ENCODE data around the gene DOCK2.
A peak's percentile ranks its signal among the peaks of the same experiment; 100 is the strongest.

Gene DOCK2

GRCh38 chr5:169874621-169875020 is 237.5 kb downstream of the DOCK2 start:
- peak; percentile 36 to 37 for DNase-seq

DNA sequence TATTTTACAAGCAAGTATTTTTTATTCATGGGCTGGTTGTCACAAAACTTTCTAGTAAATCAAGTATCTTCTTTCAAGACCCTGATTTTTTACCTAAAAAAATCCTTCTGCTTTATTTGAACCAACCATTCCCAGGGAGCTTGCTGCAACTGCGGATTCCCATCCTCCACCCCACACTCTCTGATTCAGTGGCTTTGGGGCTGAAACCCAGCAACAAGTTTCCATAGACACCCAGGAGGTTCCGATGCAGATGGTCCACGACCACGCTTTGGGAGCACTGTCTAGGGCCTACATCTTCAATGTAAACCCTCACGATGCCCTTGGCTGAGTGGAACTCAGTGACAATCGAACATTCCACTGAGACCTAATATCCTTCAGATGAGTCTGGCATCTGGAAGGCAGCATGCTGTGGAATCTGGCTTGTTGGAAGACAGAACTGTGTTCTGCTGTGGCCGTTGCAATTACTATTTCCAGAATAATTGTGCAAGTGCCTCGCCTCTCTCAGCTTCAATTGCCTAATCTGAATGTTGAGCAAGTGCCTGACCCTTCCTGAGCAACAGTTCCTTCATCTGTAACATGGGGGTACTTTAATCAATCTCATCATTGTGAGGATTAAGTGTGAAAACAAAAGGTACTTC is 238.1 kb downstream of the DOCK2 start:
- peak; percentile 79 to 83 for DNase-seq

DNA sequence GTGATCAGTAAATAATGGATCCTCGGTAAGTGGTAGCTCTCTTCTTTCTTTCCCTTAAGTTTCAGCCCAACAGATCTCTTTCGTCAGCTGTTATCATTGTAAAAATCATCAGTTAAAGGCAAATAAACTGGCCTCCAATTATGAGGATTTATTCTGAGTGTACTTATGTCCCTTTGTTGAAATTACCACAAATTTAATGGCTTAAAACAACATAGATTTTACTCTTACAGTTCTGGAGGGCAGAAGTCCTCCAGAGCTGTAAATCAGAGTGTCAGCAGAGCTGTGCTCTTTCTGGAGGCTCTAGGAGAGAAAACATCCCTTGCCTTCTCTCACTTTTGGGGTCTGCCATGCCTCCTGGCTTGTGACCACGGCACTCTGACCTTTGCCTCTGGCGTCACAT is 238.7 kb downstream of the DOCK2 start:
- DNase-seq: no peak

- no peak for DNase-seq
Measured at GRCh38 chr5:169876386-169876785, 239.3 kb downstream of the DOCK2 start.

GRCh38 chr5:169880012-169880663 is 243.1 kb downstream of the DOCK2 start:
- DNase-seq: no peak

- no peak for DNase-seq
Measured at GRCh38 chr5:169880785-169881184, 243.7 kb downstream of the DOCK2 start.

DNA sequence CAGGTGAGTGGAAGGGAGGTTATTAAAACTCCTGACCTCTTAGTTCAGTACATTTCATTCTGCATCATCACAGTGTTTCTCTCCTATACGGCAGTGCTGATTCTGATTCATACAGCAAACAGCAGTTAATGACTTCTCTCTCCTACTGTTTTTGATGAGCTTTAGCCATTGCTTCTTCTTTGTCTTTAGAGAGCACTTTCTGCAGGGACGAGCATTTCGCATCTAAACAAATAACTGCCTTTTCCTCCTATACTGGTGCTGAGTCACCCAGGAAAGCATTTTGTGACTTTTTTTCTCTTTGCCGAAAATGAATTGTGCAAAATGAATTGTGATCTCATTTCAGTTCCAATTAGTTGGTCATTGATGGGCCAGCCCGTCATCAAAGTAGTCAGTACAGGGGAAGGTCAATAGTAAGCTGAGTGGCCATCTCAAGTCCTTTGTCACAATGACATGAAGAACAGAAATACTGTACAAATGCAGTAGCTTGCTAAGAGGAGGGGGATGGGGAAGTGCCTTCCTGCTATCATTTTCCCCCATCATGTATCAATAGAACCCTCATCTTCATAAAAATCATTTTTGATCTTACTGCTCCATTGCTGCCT is 244.7 kb downstream of the DOCK2 start:
- no peak for DNase-seq

GRCh38 chr5:169886033-169886432 is 249.0 kb downstream of the DOCK2 start:
- no peak for DNase-seq

GRCh38 chr5:169886677-169887076 is 249.6 kb downstream of the DOCK2 start:
- no peak for DNase-seq

DNA sequence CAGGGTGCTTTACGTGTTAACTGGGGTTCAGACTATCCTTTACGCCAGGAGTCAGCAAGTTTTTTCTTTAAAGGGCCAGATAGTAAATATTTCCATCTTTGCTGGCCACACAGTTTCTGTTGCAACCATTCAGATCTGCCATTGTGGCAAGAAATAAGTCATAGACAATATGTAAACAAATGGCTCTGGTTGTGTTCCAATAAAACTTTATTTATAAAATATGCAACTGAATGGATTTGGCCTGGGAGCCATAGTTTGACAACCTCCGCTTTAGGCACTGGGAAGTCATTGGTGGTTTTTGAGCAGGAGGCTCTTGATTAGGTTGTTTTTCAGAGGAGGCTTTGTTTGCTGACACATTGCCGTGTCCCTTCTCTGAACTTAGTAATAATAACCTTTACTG is 252.5 kb downstream of the DOCK2 start:
- DNase-seq: no peak

DNA sequence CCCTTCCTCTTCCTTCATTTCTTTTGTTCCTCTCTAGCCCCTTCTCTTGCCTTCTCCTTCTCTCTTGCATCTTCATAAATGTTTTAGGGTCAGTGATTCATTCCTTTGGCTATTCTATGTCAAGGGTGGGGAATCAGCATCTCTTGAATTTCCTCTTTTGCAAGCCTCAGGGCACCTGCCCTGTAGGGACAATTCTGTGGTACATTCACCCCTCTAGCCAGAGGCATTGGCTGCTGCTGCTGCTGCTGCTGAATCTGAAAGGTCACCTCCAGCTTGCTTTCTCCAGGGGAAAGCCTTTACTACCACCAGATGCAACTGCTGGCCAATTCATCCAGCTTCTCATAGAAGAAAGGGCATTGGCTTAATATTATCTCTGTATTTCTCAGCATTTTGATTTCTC is 255.9 kb downstream of the DOCK2 start:
- DNase-seq: no peak

DNA sequence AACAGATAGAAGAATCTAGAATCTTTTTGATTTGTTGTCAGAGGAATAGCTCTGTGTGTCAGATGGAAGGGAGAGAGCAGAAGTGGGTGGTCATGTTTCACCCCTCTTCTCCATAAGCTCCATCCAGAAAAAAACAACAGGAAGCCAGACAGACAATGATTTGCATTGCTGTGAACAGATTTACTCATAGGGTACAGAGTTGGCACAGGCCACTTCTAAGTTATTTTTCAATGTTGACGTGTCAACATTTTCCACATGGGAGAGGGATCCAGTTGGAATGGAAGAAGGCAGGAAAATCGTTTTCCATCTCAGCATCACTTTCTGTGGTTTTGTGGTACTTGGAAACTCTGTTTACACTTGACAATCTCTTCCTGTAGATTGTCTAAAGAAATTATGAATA is 256.5 kb downstream of the DOCK2 start:
- DNase-seq: no peak

GRCh38 chr5:169895926-169896325 is 258.9 kb downstream of the DOCK2 start:
- no peak for DNase-seq

DNA sequence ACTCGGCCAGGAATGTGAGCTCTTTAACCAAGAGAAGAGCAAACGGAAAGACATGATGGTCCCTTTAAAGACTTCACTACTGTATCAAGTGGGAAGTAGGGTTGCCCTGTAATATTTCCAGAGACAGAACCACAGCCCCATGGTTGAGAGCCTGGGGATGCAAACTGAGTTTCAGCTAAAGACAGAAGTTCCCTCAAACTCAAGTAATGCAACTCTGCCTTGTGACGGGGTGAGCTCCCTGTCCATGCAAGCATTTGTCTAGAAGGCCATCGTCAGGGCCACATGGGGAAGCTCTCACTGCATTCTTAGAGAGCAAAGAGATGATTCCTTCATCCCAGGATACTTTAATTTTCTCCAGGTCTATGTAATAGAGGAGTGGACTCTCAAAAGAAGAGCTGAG is 260.4 kb downstream of the DOCK2 start:
- DNase-seq: no peak

DNA sequence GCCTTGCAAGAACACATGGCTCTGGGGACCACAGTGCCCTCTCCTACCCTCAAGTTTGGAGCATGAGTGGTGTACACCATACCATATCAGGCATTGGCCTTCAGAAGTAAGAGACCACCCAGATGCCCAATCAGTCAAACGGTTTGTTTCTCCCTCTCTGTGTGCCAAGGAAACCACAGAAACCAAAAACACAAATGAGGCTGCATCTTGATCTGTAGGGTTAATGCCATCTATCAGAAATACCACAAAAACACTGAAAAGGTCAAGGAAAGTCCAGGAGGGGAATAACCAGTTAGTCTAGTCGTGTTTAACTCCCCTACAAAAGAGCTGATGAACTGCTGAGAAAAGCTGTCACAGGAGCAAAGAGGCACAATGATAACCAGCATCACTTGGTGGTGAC is 264.8 kb downstream of the DOCK2 start:
- DNase-seq: no peak

DNA sequence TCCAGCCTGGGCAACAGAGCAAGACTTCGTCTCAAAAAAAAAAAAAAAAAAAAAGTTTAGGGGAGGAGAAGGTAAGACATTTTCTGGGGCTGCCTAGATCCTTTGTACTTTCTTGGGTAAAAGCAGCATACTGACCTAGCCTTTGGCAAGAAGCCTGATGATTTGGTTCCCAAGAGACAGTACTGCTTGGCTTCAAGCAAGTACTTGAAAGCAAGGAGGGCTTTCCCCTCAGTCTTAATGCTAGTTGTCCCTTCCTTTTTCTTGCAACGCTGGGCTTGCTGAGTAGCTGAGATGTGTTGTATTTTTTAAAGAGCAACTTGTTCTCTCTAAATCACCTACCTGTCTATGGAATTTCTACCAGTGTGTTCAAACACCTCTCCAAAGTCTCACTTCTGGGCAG is 267.0 kb downstream of the DOCK2 start:
- DNase-seq: no peak

DNA sequence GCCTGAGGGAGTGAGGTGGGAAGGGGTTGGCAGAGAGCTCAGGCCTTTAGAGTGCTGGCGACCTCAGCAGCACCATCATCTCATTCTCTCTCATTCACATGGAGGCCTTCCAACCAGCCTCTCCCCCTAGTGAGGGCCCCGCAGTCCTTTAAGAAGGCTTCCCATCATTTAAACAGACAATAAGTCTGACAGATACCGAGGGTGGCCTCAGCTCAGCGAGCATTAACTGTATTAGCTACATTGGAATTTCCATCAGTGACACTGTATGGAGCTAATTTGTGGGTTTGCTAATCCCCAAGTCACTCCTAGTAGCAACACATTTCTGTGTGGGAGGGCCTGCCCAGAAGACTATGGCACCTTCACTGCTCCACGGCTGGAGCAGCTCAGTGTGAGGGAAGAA is 267.4 kb downstream of the DOCK2 start:
- no peak for DNase-seq

DNA sequence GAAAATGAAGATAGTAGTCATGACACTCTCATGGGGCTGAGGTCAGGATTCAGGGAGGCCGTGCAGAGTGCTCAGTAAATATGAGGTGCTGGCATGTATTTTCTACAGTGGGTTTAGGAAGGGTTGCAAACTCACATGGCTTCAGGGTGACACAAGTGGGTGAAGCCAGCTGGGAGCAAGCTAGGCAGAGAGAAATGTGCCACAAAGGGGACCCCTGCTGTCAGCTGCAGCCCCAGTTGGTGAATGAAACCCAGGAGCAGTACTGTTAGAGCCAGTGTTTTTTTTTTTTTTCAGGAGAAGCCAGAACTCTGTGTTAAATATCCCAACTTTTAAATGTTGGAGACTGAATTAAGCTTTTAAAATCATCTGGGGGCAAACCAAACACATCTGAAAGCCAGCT is 267.9 kb downstream of the DOCK2 start:
- DNase-seq: no peak

DNA sequence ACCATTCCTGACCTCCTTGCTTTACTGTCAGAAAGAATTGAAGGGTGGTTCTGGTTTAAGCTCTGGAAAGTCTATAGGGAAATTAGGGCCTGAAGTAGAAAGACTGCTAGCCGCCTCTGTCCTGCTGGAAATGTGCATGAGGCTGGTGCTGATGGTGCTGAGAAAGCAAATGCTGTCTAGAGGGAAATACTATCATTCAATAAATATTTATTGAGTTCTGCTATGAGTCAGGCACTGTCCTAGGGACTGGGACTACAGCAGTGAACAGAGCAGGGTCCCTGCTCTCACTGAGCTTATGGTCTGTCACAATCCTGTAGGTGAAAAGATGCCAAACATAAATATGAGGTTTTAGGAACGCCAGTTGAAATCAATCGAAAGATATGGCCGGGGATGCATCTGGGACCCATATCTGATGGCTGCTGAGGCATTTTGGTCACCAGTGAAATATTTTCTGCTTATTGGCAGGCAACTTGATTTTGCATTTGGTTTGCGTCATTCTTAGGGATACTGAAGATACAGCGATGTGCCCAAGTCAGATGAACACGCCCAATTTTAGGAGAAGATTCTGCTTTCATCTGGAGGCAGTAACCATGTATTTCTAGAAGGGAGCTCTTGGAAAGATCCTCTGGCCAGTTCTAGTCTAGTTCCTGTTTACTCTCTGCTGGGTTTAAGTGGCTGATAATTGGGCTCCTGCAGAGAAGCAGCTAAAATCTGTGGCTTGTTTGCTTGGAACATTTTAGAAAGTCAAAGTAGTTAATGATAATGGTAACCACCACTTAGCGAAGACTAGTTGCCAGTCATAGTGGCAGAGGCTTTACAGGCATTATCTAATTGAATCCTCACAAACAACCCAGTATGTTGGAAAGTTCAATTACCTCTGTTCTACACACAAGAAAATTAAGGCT is 269.9 kb downstream of the DOCK2 start:
- DNase-seq: no peak

GRCh38 chr5:169908864-169909263 is 271.8 kb downstream of the DOCK2 start:
- no peak for DNase-seq

GRCh38 chr5:169909945-169910344 is 272.9 kb downstream of the DOCK2 start:
- no peak for DNase-seq

DNA sequence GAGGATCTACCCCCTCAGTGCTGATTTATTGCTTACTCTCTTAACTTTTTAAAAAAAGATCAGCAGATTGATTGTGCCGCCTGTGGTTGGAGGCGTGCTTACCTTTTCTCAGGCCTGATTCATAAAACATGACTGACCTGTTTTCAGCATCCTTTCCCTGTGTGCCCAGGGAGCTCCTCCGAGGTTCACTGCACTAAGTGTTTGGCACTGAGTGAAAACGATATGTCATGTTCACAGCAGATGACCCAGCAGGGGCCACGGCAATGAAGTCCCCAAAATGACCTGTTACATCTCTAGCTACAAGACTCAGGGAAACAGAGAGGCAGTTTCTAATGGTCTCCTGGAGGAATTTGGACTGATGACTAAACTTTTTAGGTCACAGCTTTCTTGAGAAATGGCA is 273.3 kb downstream of the DOCK2 start:
- no peak for DNase-seq

- DNase-seq: no peak
Measured at GRCh38 chr5:169911448-169912212, 274.6 kb downstream of the DOCK2 start.
